Ishikawa (cell line): Measurements from ENCODE around the gene RMND1.

Experiments used
- CEBPB ChIP-seq: IDR thresholded peaks from 2 replicates; pipeline ENCODE4 v1.6.1; 2012
- CREB1 ChIP-seq: IDR thresholded peaks from 2 replicates; pipeline ENCODE4 v1.6.1; 2012; ENCODE audit warnings: low read depth
- EGR1 ChIP-seq: IDR thresholded peaks from 2 replicates; pipeline ENCODE4 v1.6.1; 2012
- EP300 ChIP-seq: IDR thresholded peaks from 2 replicates; pipeline ENCODE4 v1.6.1; 2012; ENCODE audit warnings: borderline replicate concordance
- FOXM1 ChIP-seq: IDR thresholded peaks from 2 replicates; pipeline ENCODE4 v1.6.1; 2012; ENCODE audit warnings: low read depth, borderline replicate concordance
- MAX ChIP-seq: IDR thresholded peaks from 2 replicates; pipeline ENCODE4 v1.6.1; 2012
- NFIC ChIP-seq: IDR thresholded peaks from 2 replicates; pipeline ENCODE4 v1.6.1; 2012
- RAD21 ChIP-seq: IDR thresholded peaks from 2 replicates; pipeline ENCODE4 v1.6.1; 2012; ENCODE audit warnings: low read depth
- REST ChIP-seq: IDR thresholded peaks from 2 replicates; pipeline ENCODE4 v1.6.1; 2012; ENCODE audit warnings: low read depth, mild to moderate bottlenecking
- TAF1 ChIP-seq: IDR thresholded peaks from 2 replicates; pipeline ENCODE4 v1.6.1; 2012; ENCODE audit warnings: low read depth, mild to moderate bottlenecking
- TCF12 ChIP-seq: IDR thresholded peaks from 2 replicates; pipeline ENCODE4 v1.6.1; 2012; ENCODE audit warnings: low read depth
- TEAD4 ChIP-seq: IDR thresholded peaks from 2 replicates; pipeline ENCODE4 v1.6.1; 2012
- USF1 ChIP-seq: IDR thresholded peaks from 2 replicates; pipeline ENCODE4 v1.6.1; 2012
- YY1 ChIP-seq: IDR thresholded peaks from 2 replicates; pipeline ENCODE4 v1.6.1; 2012; ENCODE audit warnings: low read depth
- ZBTB7A ChIP-seq: IDR thresholded peaks from 2 replicates; pipeline ENCODE4 v1.6.1; 2012; ENCODE audit warnings: low read depth

RMND1 gene

GRCh38 chr6:151413372-151414145 is 38.4 kb downstream of the RMND1 start:
- TF ChIP-seq CREB1 (no peak), NFIC (no peak), TEAD4 (no peak), USF1 (no peak), EGR1 (no peak), TCF12 (no peak), YY1 (no peak), EP300 (no peak), FOXM1 (no peak), CEBPB (no peak), REST (no peak), MAX (no peak), TAF1 (no peak), ZBTB7A (no peak), RAD21 (no peak)

DNA sequence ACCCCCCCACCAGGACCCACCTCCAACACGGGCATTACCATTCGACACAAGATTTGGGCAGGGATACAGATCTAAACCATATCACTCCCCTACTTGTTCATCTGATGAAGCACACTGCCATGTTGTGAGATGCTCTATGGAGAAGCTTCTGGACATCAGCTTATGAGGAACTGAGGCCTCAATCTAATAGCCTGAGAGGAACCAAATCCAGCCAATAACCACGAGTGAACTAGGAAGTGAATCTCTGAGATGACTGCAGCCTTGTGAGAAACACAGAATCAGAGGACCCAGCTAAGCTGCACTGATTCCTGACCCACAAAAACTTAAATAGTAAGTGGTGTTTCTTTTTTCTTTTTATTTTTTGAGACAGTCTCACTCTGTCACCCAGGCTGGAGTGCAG is 39.0 kb downstream of the RMND1 start:
- no peak for TF ChIP-seq REST
- TF ChIP-seq CEBPB = no peak
- no peak for TF ChIP-seq TCF12
- TF ChIP-seq ZBTB7A = no peak
- no peak for TF ChIP-seq TEAD4
- no peak for TF ChIP-seq YY1
- no peak for TF ChIP-seq TAF1
- no peak for TF ChIP-seq FOXM1
- no peak for TF ChIP-seq USF1
- no peak for TF ChIP-seq MAX
- no peak for TF ChIP-seq EGR1

GRCh38 chr6:151409679-151410078 is 42.2 kb downstream of the RMND1 start:
- TF ChIP-seq EGR1 = no peak
- TF ChIP-seq RAD21 = no peak
- TF ChIP-seq CREB1 = no peak
- no peak for TF ChIP-seq TCF12
- TF ChIP-seq NFIC = no peak
- no peak for TF ChIP-seq USF1
- TF ChIP-seq FOXM1 = no peak
- TF ChIP-seq YY1 = no peak
- no peak for TF ChIP-seq CEBPB

- TF ChIP-seq CREB1 (no peak), TEAD4 (no peak), NFIC (no peak), CEBPB (no peak), MAX (no peak), FOXM1 (no peak), ZBTB7A (no peak), RAD21 (no peak), YY1 (no peak), EGR1 (no peak), EP300 (no peak), USF1 (no peak), TAF1 (no peak), REST (no peak), TCF12 (no peak)
Observed at GRCh38 chr6:151409260-151409659, 42.7 kb downstream of the RMND1 start.
